HG03103 (cell line): Measurements from ENCODE around the gene CASKIN2.
"Not testable (repeated sequence)": the region's sequence is repeated elsewhere in the genome, so short reads cannot be mapped to it uniquely, and the experiment has no call there.

Experiments used
- ATAC-seq: cut with Tn5 transposase; IDR thresholded peaks from one replicate; pipeline ENCODE4 v1.9.1; 2021; ENCODE audit warnings: low read depth; ENCODE audit not compliant: unreplicated experiment

CASKIN2 gene

GRCh38 chr17:75493476-75494129, 21.7 kb downstream of the CASKIN2 start:
- ATAC-seq, result no peak

GRCh38 chr17:75492555-75493168, 22.7 kb downstream of the CASKIN2 start:
- ATAC-seq, result no peak

GRCh38 chr17:75491680-75492079, 23.7 kb downstream of the CASKIN2 start:
- no peak for ATAC-seq

GRCh38 chr17:75490953-75491649, 24.2 kb downstream of the CASKIN2 start:
- no peak for ATAC-seq

- no peak for ATAC-seq
Observed at GRCh38 chr17:75490173-75490743, 25.1 kb downstream of the CASKIN2 start.

GRCh38 chr17:75489511-75489955, 25.8 kb downstream of the CASKIN2 start:
- ATAC-seq, result no peak

GRCh38 chr17:75488693-75489510, 26.4 kb downstream of the CASKIN2 start:
- no peak for ATAC-seq

- no peak for ATAC-seq
Observed at GRCh38 chr17:75487351-75488070, 27.8 kb downstream of the CASKIN2 start.

- ATAC-seq, result no peak
Observed at GRCh38 chr17:75486951-75487350, 28.4 kb downstream of the CASKIN2 start.

- ATAC-seq, result no peak
Observed at GRCh38 chr17:75486151-75486550, 29.2 kb downstream of the CASKIN2 start.

- no peak for ATAC-seq
Observed at GRCh38 chr17:75485688-75486087, 29.6 kb downstream of the CASKIN2 start.

- no peak for ATAC-seq
Observed at GRCh38 chr17:75482098-75482942, 33.0 kb downstream of the CASKIN2 start.

- no peak for ATAC-seq
Observed at GRCh38 chr17:75481194-75482068, 33.9 kb downstream of the CASKIN2 start.

- no peak for ATAC-seq
Observed at GRCh38 chr17:75480281-75480680, 35.1 kb downstream of the CASKIN2 start.

GRCh38 chr17:75478508-75478907, 36.8 kb downstream of the CASKIN2 start:
- no peak for ATAC-seq

- ATAC-seq, result not testable (repeated sequence)
Observed at GRCh38 chr17:75477490-75477862, 37.9 kb downstream of the CASKIN2 start.

GRCh38 chr17:75476752-75477489, 38.4 kb downstream of the CASKIN2 start:
- no peak for ATAC-seq
